Stimulated activated CD4-positive, alpha-beta T cell treated with anti-CD3 and anti-CD28 coated beads, TNF-alpha, amount 100 ng/mL, for 1 hour (primary cell): Measurements from ENCODE around the gene CKAP2L.

Experiments
- DNase-seq, 3 donors: peaks; one replicate each; pipeline ENCODE4 v3.0.0-alpha.2; 2020; ENCODE audit warnings: low read depth in 3 of 3, low spot score in 1 of 3

Gene CKAP2L

DNA sequence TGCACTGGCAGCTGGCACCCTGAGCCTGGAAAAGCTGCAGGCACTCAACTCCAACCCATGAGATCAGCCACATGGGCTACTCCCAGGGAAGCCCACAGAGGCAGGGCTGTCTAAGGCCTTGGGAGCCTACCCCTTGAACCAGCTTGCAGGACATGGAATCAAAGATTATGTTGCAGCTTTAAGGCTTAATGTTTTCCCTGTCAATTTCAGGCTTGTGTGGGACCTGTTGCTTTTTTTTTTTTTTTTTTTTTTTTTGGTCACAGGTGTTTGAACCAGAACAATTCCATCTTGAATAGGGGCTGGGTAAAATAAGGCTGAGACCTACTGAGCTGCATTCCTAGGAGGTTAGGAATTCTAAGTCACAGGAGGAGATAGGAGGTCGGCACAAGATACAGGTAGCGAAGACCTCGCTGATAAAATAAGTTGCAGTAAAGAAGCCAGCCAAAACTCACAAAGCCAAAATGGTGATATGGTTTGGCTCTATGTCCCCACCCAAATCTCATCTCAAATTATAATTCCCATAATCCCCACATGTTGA lies 27.4 kb upstream of the CKAP2L start:
- no peak for DNase-seq

- no peak for DNase-seq
Measured at GRCh38 chr2:112791019-112791418, 26.6 kb upstream of the CKAP2L start.

GRCh38 chr2:112790305-112790704 lies 25.9 kb upstream of the CKAP2L start:
- DNase-seq: no peak

DNA sequence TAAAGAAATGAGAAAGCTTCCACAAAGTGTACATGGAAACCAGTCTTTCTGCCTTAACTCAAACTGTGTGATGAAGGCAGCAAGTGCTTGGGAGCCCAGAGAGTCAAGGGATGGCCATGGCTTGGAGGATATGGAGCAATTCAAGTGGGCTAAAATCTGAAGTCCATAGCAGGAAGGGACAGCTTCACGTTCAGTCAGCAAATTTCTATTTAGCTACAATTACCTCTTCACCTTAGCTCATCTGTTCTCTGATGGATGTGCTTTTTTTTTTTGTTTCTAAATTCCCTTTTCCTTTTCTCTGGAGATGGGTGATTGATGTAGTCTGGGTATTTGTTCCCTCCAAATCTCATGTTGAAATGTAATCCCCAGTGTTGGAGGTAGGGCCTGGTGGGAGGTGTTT lies 24.8 kb upstream of the CKAP2L start:
- no peak for DNase-seq

GRCh38 chr2:112788653-112789052 lies 24.2 kb upstream of the CKAP2L start:
- DNase-seq: no peak

DNA sequence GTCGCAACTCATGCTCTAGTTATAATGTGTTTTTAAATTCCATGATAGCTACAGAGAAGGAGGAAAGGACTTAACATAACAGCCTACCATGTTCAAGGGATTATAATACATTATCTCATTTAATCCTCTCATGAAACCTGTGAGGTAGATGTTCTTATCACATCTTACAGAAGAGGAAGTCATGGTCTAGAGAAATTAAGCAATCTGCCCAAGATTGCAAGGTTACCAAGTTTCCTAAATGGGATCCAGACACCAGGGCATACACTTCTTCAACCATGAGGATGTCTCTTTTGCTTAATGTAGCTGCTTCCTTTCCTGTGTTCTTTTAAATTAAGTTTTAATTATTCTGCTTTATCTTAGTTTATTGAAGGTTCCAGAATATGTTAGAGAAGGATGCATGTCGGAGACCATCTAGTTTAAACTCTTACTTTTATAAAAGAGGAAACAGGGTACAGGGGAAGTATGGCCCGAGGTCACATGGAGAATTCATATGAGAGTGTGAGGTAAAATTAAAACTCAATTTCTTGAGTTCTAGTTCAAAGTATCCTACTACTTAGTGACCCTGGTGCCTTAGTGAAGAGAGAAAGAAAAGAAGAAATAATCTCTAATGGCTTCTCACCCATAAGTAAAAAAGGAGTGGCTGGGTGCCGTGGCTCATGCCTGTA lies 23.5 kb upstream of the CKAP2L start:
- DNase-seq: no peak

DNA sequence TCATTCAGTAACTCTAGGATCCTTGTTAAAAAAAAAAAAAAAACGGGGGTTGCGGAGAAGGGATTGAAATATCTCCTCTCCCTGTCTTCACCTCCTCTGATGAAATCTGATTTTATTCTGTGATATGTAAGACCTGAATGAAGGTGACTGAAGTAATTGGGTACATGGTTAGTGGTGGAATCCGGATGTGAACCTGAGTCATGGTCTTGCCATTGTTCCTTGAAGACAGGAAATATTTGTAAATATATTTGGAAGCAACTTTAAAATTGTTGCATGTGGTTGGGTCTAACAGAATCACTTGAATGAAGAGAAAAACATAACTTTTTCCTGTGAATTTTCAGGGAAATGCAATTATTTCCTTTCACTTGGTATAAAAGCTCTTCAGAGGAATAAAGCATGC lies 22.9 kb upstream of the CKAP2L start:
- DNase-seq: no peak

GRCh38 chr2:112784199-112785189 lies 20.1 kb upstream of the CKAP2L start, which contains the start of gene IL1A:
Gene IL1A, minus strand, starts transcription at chr2:112784493. Its CDS starts 723 bp downstream, at chr2:112783770.
- DNase-seq: no peak

DNA sequence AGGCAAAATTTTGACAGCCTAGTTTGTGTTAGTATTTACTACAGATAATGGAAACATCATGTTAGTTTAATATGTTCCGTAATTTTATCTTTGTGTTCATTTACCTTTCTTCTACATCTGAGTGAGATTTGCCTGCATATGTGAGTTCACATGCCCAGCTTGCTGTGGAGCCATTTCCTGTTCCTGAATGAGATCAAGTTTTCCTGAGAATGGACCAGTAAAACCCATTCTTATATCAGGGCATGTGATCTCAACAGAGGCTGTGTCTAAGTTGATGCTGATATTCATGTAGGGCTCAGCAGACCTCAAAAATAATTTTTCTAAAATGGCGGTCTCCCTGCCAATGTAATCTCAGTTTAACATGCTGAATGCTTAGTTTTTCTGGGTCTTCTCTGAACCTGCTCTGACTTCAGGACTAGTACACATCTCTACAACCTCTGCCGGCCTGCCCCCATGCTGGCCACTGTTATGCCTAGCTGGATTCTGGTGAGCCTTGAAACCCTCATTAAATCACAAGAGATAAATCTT lies 18.8 kb upstream of the CKAP2L start:
- DNase-seq: no peak

- DNase-seq: no peak
Measured at GRCh38 chr2:112782234-112782799, 17.9 kb upstream of the CKAP2L start.

DNA sequence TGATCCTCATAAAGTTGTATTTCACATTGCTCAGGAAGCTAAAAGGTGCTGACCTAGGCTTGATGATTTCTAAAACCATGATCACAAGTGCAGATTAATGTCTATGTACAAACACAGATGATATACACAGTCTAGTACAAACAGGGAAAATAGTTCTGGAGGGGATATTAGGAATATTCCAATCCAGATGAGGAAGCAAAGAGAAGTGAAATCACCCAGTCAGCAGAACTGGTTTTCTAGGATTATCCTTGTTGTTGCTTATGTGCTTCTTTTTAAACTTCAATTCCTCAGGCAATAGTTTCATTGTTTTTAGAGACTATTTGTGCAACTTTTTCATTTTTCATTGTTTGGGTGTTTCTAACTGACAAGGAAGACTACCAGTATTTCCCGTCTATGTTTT lies 15.2 kb upstream of the CKAP2L start:
- no peak for DNase-seq

- no peak for DNase-seq
Measured at GRCh38 chr2:112777036-112777435, 12.6 kb upstream of the CKAP2L start.

GRCh38 chr2:112776113-112776512 lies 11.7 kb upstream of the CKAP2L start:
- DNase-seq: no peak

DNA sequence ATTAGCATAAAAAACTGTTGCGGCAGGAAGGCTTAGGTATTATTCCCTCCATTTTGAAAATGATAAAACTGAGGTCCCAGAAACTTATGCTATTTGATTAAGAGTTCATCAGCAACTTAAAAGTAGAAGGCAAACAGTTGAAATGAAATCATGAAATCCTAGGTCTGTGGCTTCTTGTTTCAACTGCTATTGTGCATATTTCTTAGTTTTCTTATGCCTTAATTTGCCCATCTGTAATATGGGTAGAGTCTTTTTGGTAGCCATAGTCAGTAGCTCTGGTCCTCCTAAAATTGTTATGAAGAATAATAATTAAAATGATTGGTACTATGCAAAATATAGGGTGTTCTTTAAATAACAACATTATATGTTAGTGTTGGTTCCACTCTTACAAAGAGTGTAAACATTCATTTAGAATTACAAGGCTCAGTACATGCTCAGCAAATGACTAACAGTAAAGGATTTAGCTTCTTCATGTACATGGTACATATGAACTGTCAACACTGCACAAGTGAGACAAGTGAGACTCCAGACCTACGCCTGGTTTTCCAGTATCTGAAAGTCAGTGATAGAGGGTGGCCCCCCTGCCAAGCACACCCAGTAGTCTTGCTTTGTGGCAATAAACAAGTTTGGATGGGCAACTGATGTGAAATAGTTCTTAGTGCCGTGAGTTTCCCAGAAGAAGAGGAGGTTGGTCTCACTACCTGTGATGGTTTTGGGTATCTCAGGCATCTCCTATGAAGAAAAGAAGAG lies 10.3 kb upstream of the CKAP2L start:
- DNase-seq: no peak

GRCh38 chr2:112773556-112773955 lies 9.1 kb upstream of the CKAP2L start:
- DNase-seq: no peak

DNA sequence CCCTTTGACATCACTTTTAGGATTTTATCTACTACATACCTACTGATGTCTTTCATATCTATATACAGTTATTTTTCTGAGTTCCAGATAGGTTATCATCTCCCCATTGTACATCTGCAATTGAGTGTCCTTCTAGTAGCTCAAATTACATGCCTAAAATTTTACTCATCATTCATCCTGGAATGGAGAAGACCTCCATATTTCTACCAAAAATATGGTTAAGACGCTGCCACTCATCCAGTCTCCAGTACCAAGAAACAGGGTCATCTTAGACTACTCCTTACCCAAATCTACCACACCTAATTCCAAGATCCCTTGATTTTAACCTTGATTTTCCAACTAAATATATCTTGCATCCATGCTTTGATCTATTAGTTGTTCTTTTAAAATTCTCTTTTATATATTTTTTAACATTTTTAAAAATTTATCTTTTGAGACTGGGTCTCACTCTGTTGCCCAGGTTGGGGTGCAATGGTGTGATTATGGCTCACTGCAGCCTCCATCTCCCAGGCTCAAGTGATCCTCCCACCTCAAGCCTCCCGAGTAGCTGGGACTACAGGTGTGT lies 8.6 kb upstream of the CKAP2L start:
- DNase-seq: no peak

DNA sequence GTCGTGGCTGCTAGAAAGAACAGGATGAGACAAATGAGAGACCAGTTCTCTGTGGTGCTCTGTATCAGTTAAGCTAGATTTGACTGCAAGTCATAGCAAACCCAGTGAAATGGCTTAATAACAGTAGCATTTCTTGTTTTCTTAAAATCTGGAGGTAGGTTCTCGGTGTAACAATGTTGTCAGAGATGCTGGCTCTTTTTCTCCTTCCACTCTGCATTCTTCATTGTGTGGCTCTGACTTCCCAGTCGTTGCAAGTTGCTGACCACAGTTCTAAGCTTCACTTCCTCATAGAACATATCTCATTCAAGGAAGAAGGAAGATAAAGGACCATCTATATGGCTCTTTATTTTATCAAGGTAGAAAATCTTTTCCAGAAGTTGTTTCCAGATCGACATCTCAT lies 7.9 kb upstream of the CKAP2L start:
- no peak for DNase-seq

GRCh38 chr2:112768432-112768831 lies 4.0 kb upstream of the CKAP2L start:
- no peak for DNase-seq

DNA sequence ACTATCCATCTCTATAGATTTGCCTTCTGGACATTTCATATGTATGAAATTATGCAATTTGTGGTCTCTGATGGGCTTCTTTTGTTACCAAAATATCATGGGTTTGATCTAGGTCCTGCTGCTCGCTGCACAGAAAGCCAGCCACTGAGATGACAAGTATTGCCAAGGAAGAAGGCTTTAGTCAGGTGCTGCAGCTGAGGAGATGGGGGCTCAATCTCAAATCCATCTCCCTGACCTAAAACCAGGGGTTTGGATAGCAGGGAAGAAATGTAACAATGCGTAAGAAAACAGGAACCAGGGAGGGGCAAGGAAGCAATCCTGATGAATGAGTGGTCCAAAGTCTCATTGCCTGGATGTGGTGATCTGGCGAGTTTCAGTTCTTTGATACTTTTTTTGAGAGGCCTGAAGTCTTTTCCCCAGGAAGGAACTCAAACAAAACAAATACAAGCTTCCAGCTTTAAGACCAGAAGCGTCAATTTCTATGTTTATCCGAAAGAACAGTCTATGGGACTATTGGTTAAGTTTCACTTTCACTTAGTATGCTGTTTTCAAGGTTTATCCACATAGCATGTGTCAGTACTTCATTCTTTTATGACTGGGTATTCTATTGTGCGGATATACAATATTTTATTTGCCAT lies 3.4 kb upstream of the CKAP2L start:
- DNase-seq: no peak

GRCh38 chr2:112765251-112765650 lies 842 bp upstream of the CKAP2L start:
- DNase-seq: no peak
